Gastroesophageal sphincter (tissue), 3 donors: Measurements from ENCODE around the gene PNPLA7.

Experiments used
- POLR2AphosphoS5 ChIP-seq: sonication (generic); formaldehyde crosslinking; IDR thresholded peaks from one replicate; pipeline ENCODE4 v1.6.1; 2017; ENCODE audit warnings: antibody characterized with exemption
- TF ChIP-seq, protein P1 (sequence below), 4 experiments: fragments of 200-600 bp in 2 of 4; fragments of 450-650 bp in 2 of 4; sonication (generic) in 1 of 4; IDR thresholded peaks; one replicate each; pipeline ENCODE4 v1.5.1; 2017 to 2019; ENCODE audit warnings: antibody characterized with exemption in 4 of 4, mild to moderate bottlenecking in 2 of 4, moderate library complexity in 2 of 4

GRCh38 chr9:137477778-137478612, 72.2 kb downstream of the PNPLA7 start:
- TF ChIP-seq, protein P1, sequence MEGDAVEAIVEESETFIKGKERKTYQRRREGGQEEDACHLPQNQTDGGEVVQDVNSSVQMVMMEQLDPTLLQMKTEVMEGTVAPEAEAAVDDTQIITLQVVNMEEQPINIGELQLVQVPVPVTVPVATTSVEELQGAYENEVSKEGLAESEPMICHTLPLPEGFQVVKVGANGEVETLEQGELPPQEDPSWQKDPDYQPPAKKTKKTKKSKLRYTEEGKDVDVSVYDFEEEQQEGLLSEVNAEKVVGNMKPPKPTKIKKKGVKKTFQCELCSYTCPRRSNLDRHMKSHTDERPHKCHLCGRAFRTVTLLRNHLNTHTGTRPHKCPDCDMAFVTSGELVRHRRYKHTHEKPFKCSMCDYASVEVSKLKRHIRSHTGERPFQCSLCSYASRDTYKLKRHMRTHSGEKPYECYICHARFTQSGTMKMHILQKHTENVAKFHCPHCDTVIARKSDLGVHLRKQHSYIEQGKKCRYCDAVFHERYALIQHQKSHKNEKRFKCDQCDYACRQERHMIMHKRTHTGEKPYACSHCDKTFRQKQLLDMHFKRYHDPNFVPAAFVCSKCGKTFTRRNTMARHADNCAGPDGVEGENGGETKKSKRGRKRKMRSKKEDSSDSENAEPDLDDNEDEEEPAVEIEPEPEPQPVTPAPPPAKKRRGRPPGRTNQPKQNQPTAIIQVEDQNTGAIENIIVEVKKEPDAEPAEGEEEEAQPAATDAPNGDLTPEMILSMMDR (IDR thresholded peaks at IDR 0.05) = no peak
- no peak for TF ChIP-seq POLR2AphosphoS5
